ENCODE measurements around the gene WNT6. TPM values are rescaled to one million over a fixed set of nuclear protein-coding genes. Genes with fewer than 3 reads are reported as not detected.
A peak's percentile ranks its signal among the peaks of the same experiment; 100 is the strongest.

Gene WNT6
- total and polyA plus RNA-seq, 2 experiments from 2014 or later, result not detected

- 63 to 71% methylated on average over 4 of the region's 4 CpGs for WGBS, 2 experiments (ENCODE audit: low coverage in 1 of 2, low lambda C conversion rate in 2 of 2, missing lambda C conversion rate in 2 of 2)
Observed at GRCh38 chr2:218902427-218902826, 42.8 kb downstream of the WNT6 start.

GRCh38 chr2:218904176-218904575 lies 44.6 kb downstream of the WNT6 start:
- Histone ChIP-seq H3K9me2 (ENCODE audit: insufficient read depth) (no peaks in the 10 kb centered on the region), H3K36me3 (ENCODE audit: low read depth) (no peaks in the 10 kb centered on the region), H4K20me1 (ENCODE audit: insufficient read depth) (no peaks in the 10 kb centered on the region), H3K27ac (no peak overlapping the region), H3K9ac (no peak overlapping the region), H3K4me3 (no peak overlapping the region), H3K4me1 (ENCODE audit: insufficient read depth) (no peaks in the 10 kb centered on the region), H3K27me3 (replicated peaks; ENCODE audit: insufficient read depth) (peaks cover 25% of the 10 kb centered on the region), H3K79me2 (ENCODE audit: insufficient read depth) (no peaks in the 10 kb centered on the region), H3K4me2 (ENCODE audit: unreplicated experiment) (no peak overlapping the region), H3F3A (ENCODE audit: insufficient read depth) (0 out of 2 replicates have a peak, but pooled peaks cover 6% of the 10 kb centered on the region), H2AFZ (no peak overlapping the region), H3K9me3 (ENCODE audit: low read depth) (no peaks in the 10 kb centered on the region)
- no peak for TF ChIP-seq EZH2phosphoT487 (IDR thresholded peaks at IDR 0.05; ENCODE audit: insufficient read depth, low read depth)
- no peak for DNase-seq
- in situ Hi-C loops (cut with MboI), result no loop called here
- 52 to 55% methylated on average over 2 of the region's 2 CpGs for WGBS, 2 experiments (ENCODE audit: low coverage in 1 of 2, low lambda C conversion rate in 2 of 2, missing lambda C conversion rate in 2 of 2)

More at GRCh38 chr2:218902427-218902826, 42.8 kb downstream of the WNT6 start:
- Histone ChIP-seq H3K4me2 (ENCODE audit: unreplicated experiment) (no peak overlapping the region), H3K27ac (no peak overlapping the region), H3K4me1 (ENCODE audit: insufficient read depth) (no peaks in the 10 kb centered on the region), H3K27me3 (replicated peaks; ENCODE audit: insufficient read depth) (peaks cover 34% of the 10 kb centered on the region), H2AFZ (no peak overlapping the region), H3K4me3 (no peak overlapping the region), H3K9me3 (ENCODE audit: low read depth) (no peaks in the 10 kb centered on the region), H3K9me2 (ENCODE audit: insufficient read depth) (no peaks in the 10 kb centered on the region), H3K79me2 (ENCODE audit: insufficient read depth) (no peaks in the 10 kb centered on the region), H3F3A (ENCODE audit: insufficient read depth) (no peaks in the 10 kb centered on the region), H3K9ac (no peak overlapping the region), H4K20me1 (ENCODE audit: insufficient read depth) (no peaks in the 10 kb centered on the region), H3K36me3 (ENCODE audit: low read depth) (no peaks in the 10 kb centered on the region)
- no peak for DNase-seq
- TF ChIP-seq EZH2phosphoT487 (IDR thresholded peaks at IDR 0.05; ENCODE audit: insufficient read depth, low read depth), result no peak
- TF ChIP-seq EZH2 (IDR thresholded peaks at IDR 0.05; ENCODE audit: insufficient read depth, poor library complexity, severe bottlenecking), result no peak
- in situ Hi-C loops (cut with MboI), result no loop called here

- DNase-seq, result peak; percentile 94
- no peaks in the 10 kb centered on the region for H3K9me2 ChIP-seq (ENCODE audit: insufficient read depth)
- H3K9ac ChIP-seq, result peak overlapping the region; percentile 79
- H3K4me3 ChIP-seq, result peak overlapping the region; percentile 80
- 0 out of 2 replicates have a peak, but pooled peaks cover 6% of the 10 kb centered on the region for H3F3A ChIP-seq (ENCODE audit: insufficient read depth)
- no peaks in the 10 kb centered on the region for H3K36me3 ChIP-seq (ENCODE audit: low read depth)
- WGBS, 2 experiments (ENCODE audit: low coverage in 1 of 2, low lambda C conversion rate in 2 of 2, missing lambda C conversion rate in 2 of 2), result 3 to 4% methylated on average over 50 to 58 of the region's 58 CpGs
- in situ Hi-C loops (cut with MboI), result no loop called here
- H3K4me2 ChIP-seq (ENCODE audit: unreplicated experiment), result peak overlapping the region; percentile 73
- TF ChIP-seq EZH2phosphoT487 (IDR thresholded peaks at IDR 0.05; ENCODE audit: insufficient read depth, low read depth), result no peak
- no peak for TF ChIP-seq EZH2 (IDR thresholded peaks at IDR 0.05; ENCODE audit: insufficient read depth, poor library complexity, severe bottlenecking)
- no peak overlapping the region for H3K27ac ChIP-seq
- no peaks in the 10 kb centered on the region for H3K9me3 ChIP-seq (ENCODE audit: low read depth)
- no peaks in the 10 kb centered on the region for H3K79me2 ChIP-seq (ENCODE audit: insufficient read depth)
- H3K4me1 ChIP-seq (ENCODE audit: insufficient read depth), result no peaks in the 10 kb centered on the region
- H3K27me3 ChIP-seq (replicated peaks; ENCODE audit: insufficient read depth), result 0 out of 2 replicates have a peak, but pooled peaks cover 4% of the 10 kb centered on the region
- H4K20me1 ChIP-seq (ENCODE audit: insufficient read depth), result no peaks in the 10 kb centered on the region
- peak overlapping the region; percentile 95 for H2AFZ ChIP-seq
Observed at GRCh38 chr2:218908721-218909619, 49.4 kb downstream of the WNT6 start.

- Histone ChIP-seq H3K4me2 (ENCODE audit: unreplicated experiment) (no peak overlapping the region), H3K36me3 (ENCODE audit: low read depth) (no peaks in the 10 kb centered on the region), H3K27me3 (replicated peaks; ENCODE audit: insufficient read depth) (no peaks in the 10 kb centered on the region), H3K9me2 (ENCODE audit: insufficient read depth) (no peaks in the 10 kb centered on the region), H3K27ac (no peak overlapping the region), H3K4me3 (no peak overlapping the region), H3K4me1 (ENCODE audit: insufficient read depth) (no peaks in the 10 kb centered on the region), H2AFZ (no peak overlapping the region), H3K9ac (no peak overlapping the region), H3F3A (ENCODE audit: insufficient read depth) (0 out of 2 replicates have a peak, but pooled peaks cover 6% of the 10 kb centered on the region), H3K79me2 (ENCODE audit: insufficient read depth) (no peaks in the 10 kb centered on the region), H4K20me1 (ENCODE audit: insufficient read depth) (no peaks in the 10 kb centered on the region), H3K9me3 (ENCODE audit: low read depth) (no peaks in the 10 kb centered on the region)
- TF ChIP-seq EZH2 (IDR thresholded peaks at IDR 0.05; ENCODE audit: insufficient read depth, poor library complexity, severe bottlenecking) (no peak), EZH2phosphoT487 (IDR thresholded peaks at IDR 0.05; ENCODE audit: insufficient read depth, low read depth) (no peak)
- no peak for DNase-seq
- 92 to 96% methylated on average over 6 of the region's 6 CpGs for WGBS, 2 experiments (ENCODE audit: low coverage in 1 of 2, low lambda C conversion rate in 2 of 2, missing lambda C conversion rate in 2 of 2)
- in situ Hi-C loops (cut with MboI), result no loop called here
Observed at GRCh38 chr2:218910741-218911140, 51.1 kb downstream of the WNT6 start.
